GM15510 (cell line): ENCODE data around the gene TMCC3.

Source experiments
- POLR2A ChIP-seq: IDR thresholded peaks from 3 replicates; pipeline ENCODE4 v1.6.1; 2011; ENCODE audit warnings: borderline replicate concordance; ENCODE audit not compliant: insufficient read length; ENCODE audit errors: extremely low read depth

The TMCC3 gene

GRCh38 chr12:94623161-94623920 lies 27.0 kb downstream of the TMCC3 start:
- no peak for TF ChIP-seq POLR2A

- no peak for TF ChIP-seq POLR2A
These were observed 27.9 kb downstream of the TMCC3 start for GRCh38 chr12:94622475-94622874.

GRCh38 chr12:94621662-94622359 lies 28.5 kb downstream of the TMCC3 start:
- TF ChIP-seq POLR2A, result no peak

- TF ChIP-seq POLR2A, result no peak
These were observed 29.7 kb downstream of the TMCC3 start for GRCh38 chr12:94620621-94621020.

- no peak for TF ChIP-seq POLR2A
These were observed 31.2 kb downstream of the TMCC3 start for GRCh38 chr12:94618995-94619695.

GRCh38 chr12:94617101-94617500 lies 33.3 kb downstream of the TMCC3 start:
- TF ChIP-seq POLR2A, result no peak

GRCh38 chr12:94616203-94616729 lies 34.1 kb downstream of the TMCC3 start:
- TF ChIP-seq POLR2A, result no peak

- TF ChIP-seq POLR2A, result no peak
These were observed 34.8 kb downstream of the TMCC3 start for GRCh38 chr12:94615260-94616181.

GRCh38 chr12:94614288-94614721 lies 36.1 kb downstream of the TMCC3 start:
- no peak for TF ChIP-seq POLR2A

- TF ChIP-seq POLR2A, result no peak
These were observed 40.4 kb downstream of the TMCC3 start for GRCh38 chr12:94609917-94610443.

GRCh38 chr12:94604366-94604698 lies 46.0 kb downstream of the TMCC3 start:
- no peak for TF ChIP-seq POLR2A

- no peak for TF ChIP-seq POLR2A
These were observed 46.7 kb downstream of the TMCC3 start for GRCh38 chr12:94603434-94604365.

- TF ChIP-seq POLR2A, result no peak
These were observed 48.3 kb downstream of the TMCC3 start for GRCh38 chr12:94602024-94602423.

- TF ChIP-seq POLR2A, result no peak
These were observed 51.2 kb downstream of the TMCC3 start for GRCh38 chr12:94599189-94599588.

GRCh38 chr12:94597268-94597667 lies 53.1 kb downstream of the TMCC3 start:
- TF ChIP-seq POLR2A, result no peak
